Stomach (tissue), 4 donors: ENCODE measurements around the gene CEP295NL.

ENCODE experiments used
- POLR2A ChIP-seq, 4 donors: fragments of 450-650 bp; IDR thresholded peaks; one replicate each; pipeline ENCODE4 v1.6.1; 2016; ENCODE audit warnings: antibody characterized with exemption in 4 of 4, control low read depth in 2 of 4, mild to moderate bottlenecking in 1 of 4, moderate library complexity in 1 of 4
- POLR2AphosphoS5 ChIP-seq, 3 donors: sonication (generic); formaldehyde crosslinking; IDR thresholded peaks; one replicate each; pipeline ENCODE4 v1.6.1; 2016; ENCODE audit warnings: antibody characterized with exemption in 3 of 3
- TF ChIP-seq, protein P1 (sequence below), 7 experiments: fragments of 450-650 bp in 4 of 7; fragments of 200-600 bp in 3 of 7; sonication (generic) in 3 of 7; IDR thresholded peaks; one replicate each; pipeline ENCODE4 v1.5.1; 2016 to 2019; ENCODE audit warnings: antibody characterized with exemption in 7 of 7, control low read depth in 2 of 7, mild to moderate bottlenecking in 1 of 7

DNA sequence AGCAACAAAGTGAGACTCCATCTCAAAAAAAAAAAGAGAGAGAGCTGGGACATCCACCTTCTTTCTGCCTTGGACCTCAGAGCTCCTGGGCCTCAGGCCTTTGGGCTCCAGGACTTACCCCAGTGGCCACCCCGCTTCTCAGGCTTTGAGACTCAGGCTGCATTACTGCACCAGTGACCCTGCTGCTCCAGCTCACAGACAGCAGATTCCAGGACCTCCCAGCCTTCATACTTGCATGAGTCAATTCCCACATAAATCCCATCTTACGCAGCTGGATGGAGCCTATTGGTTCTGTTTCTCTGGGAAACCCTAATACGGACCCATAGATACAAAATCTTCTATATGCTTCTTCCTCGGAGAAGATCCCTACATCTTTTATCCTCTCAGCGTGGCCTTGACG is 2.1 kb upstream of the CEP295NL start:
- TF ChIP-seq, protein P1, sequence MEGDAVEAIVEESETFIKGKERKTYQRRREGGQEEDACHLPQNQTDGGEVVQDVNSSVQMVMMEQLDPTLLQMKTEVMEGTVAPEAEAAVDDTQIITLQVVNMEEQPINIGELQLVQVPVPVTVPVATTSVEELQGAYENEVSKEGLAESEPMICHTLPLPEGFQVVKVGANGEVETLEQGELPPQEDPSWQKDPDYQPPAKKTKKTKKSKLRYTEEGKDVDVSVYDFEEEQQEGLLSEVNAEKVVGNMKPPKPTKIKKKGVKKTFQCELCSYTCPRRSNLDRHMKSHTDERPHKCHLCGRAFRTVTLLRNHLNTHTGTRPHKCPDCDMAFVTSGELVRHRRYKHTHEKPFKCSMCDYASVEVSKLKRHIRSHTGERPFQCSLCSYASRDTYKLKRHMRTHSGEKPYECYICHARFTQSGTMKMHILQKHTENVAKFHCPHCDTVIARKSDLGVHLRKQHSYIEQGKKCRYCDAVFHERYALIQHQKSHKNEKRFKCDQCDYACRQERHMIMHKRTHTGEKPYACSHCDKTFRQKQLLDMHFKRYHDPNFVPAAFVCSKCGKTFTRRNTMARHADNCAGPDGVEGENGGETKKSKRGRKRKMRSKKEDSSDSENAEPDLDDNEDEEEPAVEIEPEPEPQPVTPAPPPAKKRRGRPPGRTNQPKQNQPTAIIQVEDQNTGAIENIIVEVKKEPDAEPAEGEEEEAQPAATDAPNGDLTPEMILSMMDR (IDR thresholded peaks at IDR 0.05), result no peak
- TF ChIP-seq POLR2AphosphoS5 (IDR thresholded peaks at IDR 0.05) (no peak), POLR2A (IDR thresholded peaks at IDR 0.05) (no peak)
